Measurements from ENCODE around the gene HEATR3.
A peak's percentile ranks its signal among the peaks of the same experiment; 100 is the strongest.

Gene HEATR3

DNA sequence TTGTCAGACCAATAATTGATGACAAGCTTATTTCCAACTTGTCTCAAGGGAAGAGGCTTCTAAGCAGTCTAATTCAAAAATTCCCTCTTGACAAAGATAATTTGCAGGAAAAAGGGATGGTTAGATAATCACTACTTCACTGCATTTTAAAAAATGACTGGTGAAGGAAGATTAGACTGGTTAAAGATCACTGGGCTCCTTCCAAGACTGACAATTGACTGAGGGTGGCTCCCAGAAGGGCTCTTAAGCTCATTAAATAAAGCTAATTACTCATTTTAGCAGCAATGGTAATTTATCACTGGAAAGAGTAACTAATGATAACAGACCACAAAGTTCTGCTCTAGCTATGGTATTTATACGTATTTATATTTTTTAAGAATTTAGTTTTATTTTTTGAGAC lies 4.4 kb upstream of the HEATR3 start:
- no peak for DNase-seq (ENCODE audit: low read depth, low spot score)
- in situ Hi-C loops (cut with HindIII; ENCODE audit: low sequenced_read_pairs), result no loop called here
- H3K4me3 ChIP-seq (ENCODE audit: low read depth, low read length), result no peak overlapping the region
- TF ChIP-seq, protein P1, sequence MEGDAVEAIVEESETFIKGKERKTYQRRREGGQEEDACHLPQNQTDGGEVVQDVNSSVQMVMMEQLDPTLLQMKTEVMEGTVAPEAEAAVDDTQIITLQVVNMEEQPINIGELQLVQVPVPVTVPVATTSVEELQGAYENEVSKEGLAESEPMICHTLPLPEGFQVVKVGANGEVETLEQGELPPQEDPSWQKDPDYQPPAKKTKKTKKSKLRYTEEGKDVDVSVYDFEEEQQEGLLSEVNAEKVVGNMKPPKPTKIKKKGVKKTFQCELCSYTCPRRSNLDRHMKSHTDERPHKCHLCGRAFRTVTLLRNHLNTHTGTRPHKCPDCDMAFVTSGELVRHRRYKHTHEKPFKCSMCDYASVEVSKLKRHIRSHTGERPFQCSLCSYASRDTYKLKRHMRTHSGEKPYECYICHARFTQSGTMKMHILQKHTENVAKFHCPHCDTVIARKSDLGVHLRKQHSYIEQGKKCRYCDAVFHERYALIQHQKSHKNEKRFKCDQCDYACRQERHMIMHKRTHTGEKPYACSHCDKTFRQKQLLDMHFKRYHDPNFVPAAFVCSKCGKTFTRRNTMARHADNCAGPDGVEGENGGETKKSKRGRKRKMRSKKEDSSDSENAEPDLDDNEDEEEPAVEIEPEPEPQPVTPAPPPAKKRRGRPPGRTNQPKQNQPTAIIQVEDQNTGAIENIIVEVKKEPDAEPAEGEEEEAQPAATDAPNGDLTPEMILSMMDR (IDR thresholded peaks at IDR 0.05; ENCODE audit: low read depth, low read length), result no peak

DNA sequence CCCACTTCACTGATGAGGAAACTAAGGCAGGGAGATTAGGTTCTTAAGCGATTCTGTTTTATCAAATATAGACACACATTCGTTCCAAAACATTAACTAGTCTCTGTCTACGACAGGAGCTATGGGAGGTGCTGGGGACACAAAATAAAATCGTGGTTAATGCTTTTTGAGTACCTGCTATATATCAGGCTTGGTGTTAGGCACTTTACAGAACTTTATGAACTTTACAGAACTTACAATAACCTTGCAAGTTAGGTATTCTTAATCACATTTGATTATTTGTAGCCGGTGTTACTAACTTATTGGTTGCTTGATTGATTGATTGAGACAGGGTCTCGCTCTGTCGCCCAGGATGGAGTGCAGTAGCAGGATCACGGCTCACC lies 538 bp upstream of the HEATR3 start:
- TF ChIP-seq, protein P1 (IDR thresholded peaks at IDR 0.05; ENCODE audit: low read depth, low read length), result no peak
- in situ Hi-C loops (cut with HindIII; ENCODE audit: low sequenced_read_pairs), result no loop called here
- DNase-seq (ENCODE audit: low read depth, low spot score), result no peak
- peak overlapping the region; percentile 19 for H3K4me3 ChIP-seq (ENCODE audit: low read depth, low read length)

DNA sequence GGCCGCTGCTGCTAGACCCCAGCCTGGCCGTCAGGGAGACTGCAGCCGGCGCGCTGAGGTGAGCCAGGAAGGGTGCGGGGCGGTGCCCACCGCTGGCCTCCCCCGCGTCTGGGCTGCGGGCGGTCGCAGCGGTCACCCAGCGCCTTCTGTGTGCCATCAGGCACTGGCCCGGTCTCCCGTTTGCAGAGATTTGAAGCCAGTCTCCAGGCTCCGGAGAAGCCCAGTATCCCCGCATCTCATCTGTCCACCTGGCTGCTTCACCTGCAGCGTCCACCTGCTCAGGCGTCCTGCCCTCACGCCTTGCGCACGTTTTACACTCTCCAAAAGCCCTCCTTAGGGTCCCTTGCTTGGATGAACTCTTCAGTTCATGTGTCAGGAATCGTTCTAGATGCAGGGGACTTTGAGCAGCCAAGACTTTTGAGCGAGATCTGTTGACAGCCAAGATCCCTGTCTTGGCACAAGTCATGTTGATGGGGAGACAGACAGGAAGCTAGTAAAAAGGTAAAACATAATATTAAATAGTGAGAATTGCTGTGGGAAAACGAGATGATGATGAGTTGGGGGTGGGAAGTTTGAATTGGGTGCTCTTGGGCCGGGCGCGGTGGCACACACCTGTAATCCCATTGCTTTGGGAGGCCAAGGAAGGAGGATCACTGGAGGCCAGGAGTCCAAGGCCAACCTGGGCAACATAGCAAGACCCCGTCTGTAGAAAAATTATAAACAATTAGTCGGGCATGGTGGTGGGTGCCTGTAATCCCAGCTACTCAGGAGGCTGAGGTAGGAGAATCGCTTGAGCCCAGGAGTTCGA lies 916 bp downstream of the HEATR3 start:
- DNase-seq (ENCODE audit: low read depth, low spot score), result no peak
- in situ Hi-C loops (cut with HindIII; ENCODE audit: low sequenced_read_pairs), result no loop called here
- TF ChIP-seq, protein P1 (IDR thresholded peaks at IDR 0.05; ENCODE audit: low read depth, low read length), result no peak
- peak overlapping the region; percentile 95 for H3K4me3 ChIP-seq (ENCODE audit: low read depth, low read length)

DNA sequence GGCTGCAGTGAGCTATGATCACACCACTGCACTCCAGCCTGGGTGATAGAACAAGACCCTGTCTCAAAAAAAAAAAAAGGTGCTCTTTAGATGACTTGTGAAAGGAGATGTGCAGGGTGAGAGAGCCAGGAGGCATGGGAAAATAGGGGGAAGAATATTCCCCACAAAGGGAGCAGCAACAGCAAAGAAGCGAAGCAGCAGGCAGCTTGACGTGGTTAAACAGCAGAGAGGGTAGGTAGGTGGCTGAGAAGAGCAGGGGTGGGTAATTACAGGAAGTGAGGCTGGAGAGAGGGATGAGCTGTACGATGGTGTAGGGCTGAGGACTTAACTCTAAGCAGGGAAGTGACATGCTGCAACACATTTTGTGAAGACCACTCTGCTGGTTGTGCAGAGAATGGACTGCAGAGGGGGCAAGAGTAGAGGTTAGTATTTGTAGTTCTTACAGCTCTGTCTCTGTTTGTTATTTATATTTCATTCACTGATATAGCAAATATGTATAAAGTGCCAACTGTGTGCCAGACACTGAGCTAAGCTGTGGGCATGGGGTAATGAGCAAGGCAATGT lies 1.6 kb downstream of the HEATR3 start:
- H3K4me3 ChIP-seq (ENCODE audit: low read depth, low read length), result peak overlapping the region; percentile 4
- DNase-seq (ENCODE audit: low read depth, low spot score), result peak; percentile 66
- TF ChIP-seq, protein P1 (IDR thresholded peaks at IDR 0.05; ENCODE audit: low read depth, low read length), result peak; percentile 69
- in situ Hi-C loops (cut with HindIII; ENCODE audit: low sequenced_read_pairs), result no loop called here

DNA sequence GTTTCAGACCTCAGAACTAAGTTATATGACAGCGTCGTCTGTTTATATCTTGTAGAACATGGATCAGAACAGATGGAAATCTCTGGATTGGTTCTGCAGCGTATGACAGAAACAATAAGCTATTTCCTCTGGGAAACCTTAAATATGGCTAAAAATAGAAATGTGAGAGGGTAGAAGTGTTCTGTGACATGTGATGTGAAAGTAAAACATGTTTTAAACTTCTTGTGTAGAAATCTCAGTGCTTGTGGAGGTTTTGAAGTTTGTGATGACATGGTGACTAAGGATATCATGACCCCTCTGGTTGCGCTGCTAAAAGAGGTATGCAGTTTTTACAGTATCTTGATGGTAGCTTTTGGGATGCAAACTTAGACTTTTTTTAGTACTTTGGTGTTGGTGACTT lies 2.8 kb downstream of the HEATR3 start:
- H3K4me3 ChIP-seq (ENCODE audit: low read depth, low read length), result no peak overlapping the region
- in situ Hi-C loops (cut with HindIII; ENCODE audit: low sequenced_read_pairs), result no loop called here
- TF ChIP-seq, protein P1 (IDR thresholded peaks at IDR 0.05; ENCODE audit: low read depth, low read length), result no peak
- peak; percentile 46 for DNase-seq (ENCODE audit: low read depth, low spot score)

DNA sequence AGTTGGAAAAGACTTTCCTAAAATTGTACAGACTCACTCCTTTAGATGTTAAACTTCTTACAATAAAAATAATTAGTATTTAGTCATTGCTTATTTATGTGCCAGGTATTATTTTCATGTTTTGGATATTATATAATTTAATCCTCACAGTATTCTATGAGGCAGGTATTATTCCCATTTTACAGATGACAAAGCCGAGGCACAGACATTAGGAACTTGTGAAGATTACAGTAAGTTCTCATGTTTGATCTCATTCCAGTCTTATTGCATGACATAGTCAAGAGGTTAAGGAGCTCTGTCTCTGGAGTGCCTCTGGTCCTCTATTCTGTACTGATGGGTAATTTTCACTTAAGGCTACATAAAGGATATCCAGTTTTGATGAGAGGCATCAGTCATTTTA lies 3.3 kb downstream of the HEATR3 start:
- DNase-seq (ENCODE audit: low read depth, low spot score), result no peak
- H3K4me3 ChIP-seq (ENCODE audit: low read depth, low read length), result no peak overlapping the region
- TF ChIP-seq, protein P1 (IDR thresholded peaks at IDR 0.05; ENCODE audit: low read depth, low read length), result no peak
- in situ Hi-C loops (cut with HindIII; ENCODE audit: low sequenced_read_pairs), result no loop called here
